WTC11 (cell line): ENCODE results near the gene UBASH3B.

Source experiments
- CBFB ChIP-seq: sonication (generic); formaldehyde crosslinking; IDR thresholded peaks from 2 replicates; pipeline ENCODE4 v1.8.1; 2022; ENCODE audit warnings: mild to moderate bottlenecking, low read depth, missing genetic modification reagents
- CREM ChIP-seq: sonication (generic); formaldehyde crosslinking; IDR thresholded peaks from 2 replicates; pipeline ENCODE4 v1.8.1; 2022; ENCODE audit warnings: mild to moderate bottlenecking, missing genetic modification reagents, moderate library complexity
- NFYB ChIP-seq: sonication (generic); formaldehyde crosslinking; conservative IDR thresholded peaks from 2 replicates; pipeline ENCODE4 v1.8.0; 2022; ENCODE audit warnings: low read depth, missing genetic modification reagents
- TF ChIP-seq, protein P1 (sequence below): fragments of 200-600 bp; IDR thresholded peaks from 2 replicates; pipeline ENCODE4 v1.8.0; 2022; ENCODE audit warnings: antibody characterized with exemption
- TF ChIP-seq, protein P2 (sequence below): sonication (generic); formaldehyde crosslinking; conservative IDR thresholded peaks from 2 replicates; pipeline ENCODE4 v1.8.1; 2023; ENCODE audit warnings: mild to moderate bottlenecking, low read depth, missing genetic modification reagents, moderate library complexity
- TF ChIP-seq, protein P3 (sequence below): sonication (generic); formaldehyde crosslinking; IDR thresholded peaks from 2 replicates; pipeline ENCODE4 v1.8.1; 2022; ENCODE audit warnings: mild to moderate bottlenecking, missing genetic modification reagents, moderate library complexity, borderline replicate concordance

DNA sequence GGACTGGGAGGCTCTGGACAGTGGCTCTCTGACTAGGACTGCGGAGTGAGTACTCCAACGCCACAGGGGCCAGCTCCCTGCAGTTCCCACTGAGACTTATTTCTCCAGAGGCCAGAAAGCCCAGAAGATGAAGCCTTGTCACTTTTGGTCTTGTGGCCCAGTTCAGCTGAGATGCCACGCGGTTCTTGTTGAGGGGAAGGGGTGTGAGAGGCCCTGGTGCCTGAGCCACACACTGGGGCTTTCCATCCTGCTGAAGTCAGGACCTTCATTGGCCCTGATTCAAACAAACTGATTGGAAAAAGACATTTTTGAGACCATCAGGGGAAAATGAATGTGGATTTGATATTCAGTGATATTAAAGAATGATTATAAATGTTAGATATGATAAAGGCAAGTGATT is 73.6 kb downstream of the UBASH3B start:
- TF ChIP-seq, protein P1, sequence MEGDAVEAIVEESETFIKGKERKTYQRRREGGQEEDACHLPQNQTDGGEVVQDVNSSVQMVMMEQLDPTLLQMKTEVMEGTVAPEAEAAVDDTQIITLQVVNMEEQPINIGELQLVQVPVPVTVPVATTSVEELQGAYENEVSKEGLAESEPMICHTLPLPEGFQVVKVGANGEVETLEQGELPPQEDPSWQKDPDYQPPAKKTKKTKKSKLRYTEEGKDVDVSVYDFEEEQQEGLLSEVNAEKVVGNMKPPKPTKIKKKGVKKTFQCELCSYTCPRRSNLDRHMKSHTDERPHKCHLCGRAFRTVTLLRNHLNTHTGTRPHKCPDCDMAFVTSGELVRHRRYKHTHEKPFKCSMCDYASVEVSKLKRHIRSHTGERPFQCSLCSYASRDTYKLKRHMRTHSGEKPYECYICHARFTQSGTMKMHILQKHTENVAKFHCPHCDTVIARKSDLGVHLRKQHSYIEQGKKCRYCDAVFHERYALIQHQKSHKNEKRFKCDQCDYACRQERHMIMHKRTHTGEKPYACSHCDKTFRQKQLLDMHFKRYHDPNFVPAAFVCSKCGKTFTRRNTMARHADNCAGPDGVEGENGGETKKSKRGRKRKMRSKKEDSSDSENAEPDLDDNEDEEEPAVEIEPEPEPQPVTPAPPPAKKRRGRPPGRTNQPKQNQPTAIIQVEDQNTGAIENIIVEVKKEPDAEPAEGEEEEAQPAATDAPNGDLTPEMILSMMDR = no peak
- no peak for TF ChIP-seq NFYB (CRISPR knock-in tag)
- TF ChIP-seq CREM (CRISPR knock-in tag) = no peak
- TF ChIP-seq, protein P2, sequence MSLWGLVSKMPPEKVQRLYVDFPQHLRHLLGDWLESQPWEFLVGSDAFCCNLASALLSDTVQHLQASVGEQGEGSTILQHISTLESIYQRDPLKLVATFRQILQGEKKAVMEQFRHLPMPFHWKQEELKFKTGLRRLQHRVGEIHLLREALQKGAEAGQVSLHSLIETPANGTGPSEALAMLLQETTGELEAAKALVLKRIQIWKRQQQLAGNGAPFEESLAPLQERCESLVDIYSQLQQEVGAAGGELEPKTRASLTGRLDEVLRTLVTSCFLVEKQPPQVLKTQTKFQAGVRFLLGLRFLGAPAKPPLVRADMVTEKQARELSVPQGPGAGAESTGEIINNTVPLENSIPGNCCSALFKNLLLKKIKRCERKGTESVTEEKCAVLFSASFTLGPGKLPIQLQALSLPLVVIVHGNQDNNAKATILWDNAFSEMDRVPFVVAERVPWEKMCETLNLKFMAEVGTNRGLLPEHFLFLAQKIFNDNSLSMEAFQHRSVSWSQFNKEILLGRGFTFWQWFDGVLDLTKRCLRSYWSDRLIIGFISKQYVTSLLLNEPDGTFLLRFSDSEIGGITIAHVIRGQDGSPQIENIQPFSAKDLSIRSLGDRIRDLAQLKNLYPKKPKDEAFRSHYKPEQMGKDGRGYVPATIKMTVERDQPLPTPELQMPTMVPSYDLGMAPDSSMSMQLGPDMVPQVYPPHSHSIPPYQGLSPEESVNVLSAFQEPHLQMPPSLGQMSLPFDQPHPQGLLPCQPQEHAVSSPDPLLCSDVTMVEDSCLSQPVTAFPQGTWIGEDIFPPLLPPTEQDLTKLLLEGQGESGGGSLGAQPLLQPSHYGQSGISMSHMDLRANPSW (CRISPR knock-in tag) = no peak
- TF ChIP-seq, protein P3, sequence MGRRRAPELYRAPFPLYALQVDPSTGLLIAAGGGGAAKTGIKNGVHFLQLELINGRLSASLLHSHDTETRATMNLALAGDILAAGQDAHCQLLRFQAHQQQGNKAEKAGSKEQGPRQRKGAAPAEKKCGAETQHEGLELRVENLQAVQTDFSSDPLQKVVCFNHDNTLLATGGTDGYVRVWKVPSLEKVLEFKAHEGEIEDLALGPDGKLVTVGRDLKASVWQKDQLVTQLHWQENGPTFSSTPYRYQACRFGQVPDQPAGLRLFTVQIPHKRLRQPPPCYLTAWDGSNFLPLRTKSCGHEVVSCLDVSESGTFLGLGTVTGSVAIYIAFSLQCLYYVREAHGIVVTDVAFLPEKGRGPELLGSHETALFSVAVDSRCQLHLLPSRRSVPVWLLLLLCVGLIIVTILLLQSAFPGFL (CRISPR knock-in tag) = no peak
- TF ChIP-seq CBFB (CRISPR knock-in tag) = no peak
